ENCODE data around the gene CPVL. TPM values are rescaled to one million over a fixed set of nuclear protein-coding genes. Genes with fewer than 3 reads are reported as not detected.

Gene CPVL
- total and polyA plus RNA-seq, 2 of the 4 experiments (the other 2 are of a cell fraction) = not detected

- Histone ChIP-seq H4K5ac (ENCODE audit: low read depth, low read length) (no peak overlapping the region), H3K36me3 (ENCODE audit: control insufficient read depth, insufficient read depth, low read length) (no peaks in the 10 kb centered on the region), H3K4me3 (ENCODE audit: insufficient read depth, low read depth, low read length) (no peak overlapping the region), H2BK20ac (ENCODE audit: low read depth, low read length) (no peak overlapping the region), H3K27ac (ENCODE audit: insufficient read depth, low read length) (no peak overlapping the region), H3K79me1 (ENCODE audit: low read depth in 1 of 2, low read length in 2 of 2) (no peaks in the 10 kb centered on the region), H3K4me1 (ENCODE audit: control insufficient read depth, insufficient read depth, low read length) (no peaks in the 10 kb centered on the region), H2BK120ac (ENCODE audit: low read depth, low read length) (no peak overlapping the region), H4K91ac (ENCODE audit: insufficient read depth, low read depth, low read length) (no peak overlapping the region), H3K9me3 (ENCODE audit: control insufficient read depth, insufficient read depth, low read length) (no peaks in the 10 kb centered on the region), H2AK5ac (ENCODE audit: low read depth, low read length) (no peak overlapping the region), H2AFZ (replicated peaks; ENCODE audit: low read length, poor library complexity) (no peak overlapping the region), H3K9ac (ENCODE audit: low read depth, low read length) (no peak overlapping the region), H3K56ac (ENCODE audit: extremely low read depth, insufficient read depth, low read length) (no peak overlapping the region), H4K20me1 (ENCODE audit: insufficient read depth, low read length) (no peaks in the 10 kb centered on the region), H3K18ac (ENCODE audit: low read depth, low read length) (no peak overlapping the region), H2AK9ac (replicated peaks; ENCODE audit: low read depth, low read length, poor library complexity) (no peak overlapping the region), H3K27me3 (ENCODE audit: control insufficient read depth, insufficient read depth, low read length) (no peaks in the 10 kb centered on the region), H2BK5ac (ENCODE audit: low read depth, low read length, poor library complexity, severe bottlenecking) (no peak overlapping the region), H4K8ac (ENCODE audit: low read depth in 2 of 2, low read length in 2 of 2) (no peak overlapping the region), H3K4ac (ENCODE audit: low read depth, low read length) (no peak overlapping the region), H3K23ac (ENCODE audit: low read depth, low read length) (no peak overlapping the region), H3K14ac (replicated peaks; ENCODE audit: low read depth, low read length) (no peak overlapping the region), H2BK15ac (ENCODE audit: low read depth, low read length) (no peak overlapping the region), H3K9me1 (ENCODE audit: insufficient read depth, low read length) (no peaks in the 10 kb centered on the region), H3K4me2 (ENCODE audit: low read depth, low read length) (no peak overlapping the region)
- ChIA-PET CTCF (no interaction called here), POLR2A (ENCODE audit: unreplicated experiment) (no interaction called here)
- TF ChIP-seq USF2 (IDR thresholded peaks at IDR 0.05; ENCODE audit: low read depth, low read length) (no peak), NFE2L2 (IDR thresholded peaks at IDR 0.05; ENCODE audit: low read depth, low read length) (no peak), FOS (IDR thresholded peaks at IDR 0.05; ENCODE audit: low read depth, low read length) (no peak)
- intact Hi-C loops (cut with micrococcal nuclease) = no loop called here
- WGBS, 2 experiments (ENCODE audit: extremely low coverage in 2 of 2, insufficient read length in 1 of 2) = no CpG with 5 or more reads among the region's 2 CpGs
- dilution Hi-C loops (cut with HindIII; ENCODE audit: low sequenced_read_pairs, unreplicated experiment) = no loop called here
- in situ Hi-C loops (cut with MboI; ENCODE audit: low sequenced_read_pairs) = no loop called here
- BruUV-seq (replicated peaks) = no TSS peak
- DNase-seq (no peak), ATAC-seq (ENCODE audit: low read depth) (no peak)
Observed at GRCh38 chr7:29066641-29067040, 79.7 kb downstream of the CPVL start.

Data from IMR-90 (cell line).